RPMI7951 (cell line): ENCODE results near the gene ITGB7. TPM values are rescaled to one million over a fixed set of nuclear protein-coding genes. Genes with fewer than 3 reads are reported as not detected.
"Not testable (repeated sequence)": the region's sequence is repeated elsewhere in the genome, so short reads cannot be mapped to it uniquely, and the experiment has no call there.

ENCODE experiments used
- DNase-seq: peaks from one replicate; pipeline ENCODE4 v3.0.0-alpha.2; 2012; ENCODE audit warnings: low read depth
- total RNA-seq: library from RNA; depleted of rRNA; stranded (reverse); fragments of >200 nt; shearing (Covaris generic); gene quantifications from 2 replicates; pipeline ENCODE4 v1.2.3, GENCODE V29; 2014

ITGB7 gene
- total RNA-seq, 1 experiment from 2014 or later: 0.96 TPM

DNA sequence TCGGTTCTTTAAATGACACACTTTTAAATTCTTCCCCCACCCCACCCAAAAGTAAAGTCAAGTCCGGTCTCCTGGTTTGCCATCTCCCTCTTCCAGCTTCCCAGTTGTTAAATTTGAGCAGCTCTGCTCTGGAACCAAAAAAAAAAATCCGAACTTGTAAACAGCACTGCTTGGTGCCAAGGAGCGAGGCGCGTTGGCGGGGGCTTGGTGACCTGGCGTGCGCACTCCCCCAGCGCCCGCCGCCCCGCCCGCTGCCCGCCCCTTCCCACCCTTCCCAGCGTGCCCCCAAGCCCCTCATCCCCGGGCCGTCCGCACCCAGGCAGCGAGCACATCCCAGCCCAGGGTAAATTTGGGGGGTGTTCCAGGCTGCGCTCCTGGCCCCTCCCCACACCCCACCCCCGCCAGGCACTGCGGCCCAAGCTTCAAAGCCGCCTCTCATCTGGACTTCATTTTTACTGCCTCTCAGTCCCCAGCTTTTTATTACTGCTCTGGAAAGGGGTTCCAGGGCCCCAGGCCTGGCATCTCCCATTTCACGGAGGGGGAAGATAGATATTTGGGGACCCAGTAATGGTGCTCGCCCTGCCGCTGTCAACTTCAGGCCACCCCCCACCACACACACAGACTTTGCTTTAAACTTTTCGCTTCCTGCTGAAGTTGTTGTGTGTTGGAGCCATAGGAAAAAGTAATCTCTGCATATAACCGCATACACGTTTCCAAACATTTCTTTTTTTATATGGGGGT, 11.7 kb upstream of the ITGB7 start:
- DNase-seq: no peak

- no peak for DNase-seq
Measured at GRCh38 chr12:53217931-53218307, 10.9 kb upstream of the ITGB7 start.

DNA sequence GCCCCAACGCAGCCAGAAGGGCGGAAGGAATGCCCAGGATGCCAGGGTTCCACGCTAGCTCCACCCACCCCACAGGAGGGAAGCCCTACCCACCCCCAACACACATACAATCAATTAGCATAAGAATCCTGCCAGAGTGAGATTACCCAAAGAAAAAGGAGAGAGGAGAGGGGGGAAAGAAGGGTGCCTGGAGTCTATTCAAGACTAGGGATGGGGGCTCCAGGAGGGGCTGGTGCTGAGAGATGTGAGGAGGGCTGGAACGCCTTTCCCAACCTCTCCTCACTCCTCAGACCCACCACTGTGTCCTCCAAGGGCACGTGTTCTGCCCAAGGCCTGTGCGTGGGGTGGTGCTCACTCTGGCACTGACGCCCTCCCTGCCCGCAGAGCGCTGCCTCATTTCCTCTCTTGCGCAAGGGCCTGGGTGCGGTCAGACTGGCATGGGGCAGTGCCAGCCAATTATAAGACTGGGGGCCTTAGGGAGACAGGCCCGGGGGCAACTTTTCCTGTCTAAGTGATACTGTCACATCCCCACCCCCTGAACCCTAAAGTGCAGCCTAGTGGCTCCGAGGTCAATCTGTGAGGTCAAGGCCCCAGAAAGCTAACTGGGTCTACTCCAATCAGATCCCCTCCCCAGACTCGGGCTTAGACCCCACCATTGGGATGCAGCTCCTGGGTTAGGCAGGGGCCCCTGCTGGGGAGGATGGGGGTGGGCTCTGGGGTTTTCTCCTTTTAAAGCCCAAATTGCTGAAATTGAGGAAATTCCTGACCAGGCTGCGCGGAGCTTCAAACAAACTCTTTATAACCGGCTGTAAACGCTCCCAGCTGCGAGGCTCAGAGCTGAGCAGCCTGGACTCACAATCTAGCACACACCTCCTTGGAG, 10.2 kb upstream of the ITGB7 start:
- DNase-seq: peak; percentile 61

- DNase-seq: no peak
Measured at GRCh38 chr12:53215497-53215896, 8.4 kb upstream of the ITGB7 start.

DNA sequence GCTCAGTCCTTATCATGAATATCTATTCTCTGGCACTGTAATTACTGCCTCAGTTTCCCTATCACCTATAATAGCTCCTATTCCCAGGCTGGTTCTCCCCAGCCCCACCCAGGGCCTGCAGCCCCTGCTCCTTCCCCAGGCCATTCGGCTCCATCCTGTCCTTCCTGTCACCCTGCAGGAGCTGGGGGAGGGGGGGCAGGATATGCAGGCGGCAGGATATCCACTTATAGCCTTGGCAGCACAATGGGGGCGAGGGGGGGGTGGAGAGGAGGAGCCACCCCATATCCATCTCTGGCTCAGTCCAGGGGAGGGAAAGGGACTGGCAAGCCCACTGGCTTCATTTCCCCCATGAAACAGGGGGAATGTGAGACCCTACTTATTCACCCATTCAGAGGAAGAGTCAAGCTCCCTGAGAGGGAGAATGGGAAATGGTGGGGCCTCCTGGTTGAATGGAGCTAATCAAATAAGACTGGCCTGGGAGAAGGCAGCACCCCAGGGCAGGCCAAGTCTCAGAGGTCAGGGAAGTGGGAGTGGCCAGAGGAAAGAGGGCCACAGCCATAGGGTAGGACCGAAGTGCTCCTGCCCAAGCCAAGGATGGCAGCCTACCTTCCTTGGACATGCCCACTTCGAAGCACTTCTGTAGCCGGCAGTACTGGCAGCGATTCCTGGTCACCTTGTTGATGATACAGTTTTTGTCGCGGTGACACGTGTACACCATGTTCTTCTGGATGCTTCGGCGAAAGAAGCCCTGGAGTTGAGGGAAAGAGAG, 7.8 kb upstream of the ITGB7 start:
- DNase-seq: no peak

DNA sequence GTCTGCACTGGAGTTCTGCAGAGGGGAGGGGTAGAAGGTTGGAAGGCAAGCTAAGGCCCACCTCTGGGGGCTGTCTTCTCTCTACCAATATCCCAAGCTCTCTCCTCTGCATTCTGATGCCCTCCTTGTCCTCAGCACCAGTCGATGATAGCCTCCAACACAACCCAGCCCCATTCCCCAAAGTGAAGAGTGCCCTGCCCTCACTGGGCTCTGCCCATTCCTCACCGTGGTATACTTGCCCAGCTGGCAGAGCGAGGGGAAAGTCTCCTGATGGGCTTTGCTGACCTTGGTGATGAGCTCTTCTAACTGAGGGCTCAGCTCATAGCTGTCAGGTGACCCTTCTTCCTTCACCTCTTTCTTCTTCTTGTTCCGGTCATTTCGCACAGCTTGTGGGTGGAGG, 7.2 kb upstream of the ITGB7 start:
- no peak for DNase-seq

DNA sequence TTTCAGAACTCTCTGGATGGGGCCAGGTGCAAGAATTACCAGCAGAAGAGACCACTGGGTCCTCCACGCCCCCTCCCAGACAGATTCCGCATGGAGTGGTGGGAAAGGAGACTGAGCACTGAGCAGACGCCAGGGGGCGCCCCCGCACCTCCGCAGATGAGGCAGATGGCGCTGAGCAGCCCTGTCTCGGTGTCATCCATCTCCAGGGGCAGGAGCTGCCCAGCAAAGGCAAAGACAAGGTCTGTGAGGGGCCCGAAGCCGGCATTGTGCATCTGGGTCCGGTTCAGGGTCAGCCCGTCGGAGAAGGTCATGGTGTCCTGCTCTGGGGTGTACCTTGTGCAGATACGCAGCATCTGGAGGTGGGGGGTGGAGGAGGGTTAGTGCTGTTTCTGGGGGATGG, 6.3 kb upstream of the ITGB7 start:
- DNase-seq: peak; percentile 61

- DNase-seq: peak; percentile 34
Measured at GRCh38 chr12:53212931-53213330, 5.9 kb upstream of the ITGB7 start.

DNA sequence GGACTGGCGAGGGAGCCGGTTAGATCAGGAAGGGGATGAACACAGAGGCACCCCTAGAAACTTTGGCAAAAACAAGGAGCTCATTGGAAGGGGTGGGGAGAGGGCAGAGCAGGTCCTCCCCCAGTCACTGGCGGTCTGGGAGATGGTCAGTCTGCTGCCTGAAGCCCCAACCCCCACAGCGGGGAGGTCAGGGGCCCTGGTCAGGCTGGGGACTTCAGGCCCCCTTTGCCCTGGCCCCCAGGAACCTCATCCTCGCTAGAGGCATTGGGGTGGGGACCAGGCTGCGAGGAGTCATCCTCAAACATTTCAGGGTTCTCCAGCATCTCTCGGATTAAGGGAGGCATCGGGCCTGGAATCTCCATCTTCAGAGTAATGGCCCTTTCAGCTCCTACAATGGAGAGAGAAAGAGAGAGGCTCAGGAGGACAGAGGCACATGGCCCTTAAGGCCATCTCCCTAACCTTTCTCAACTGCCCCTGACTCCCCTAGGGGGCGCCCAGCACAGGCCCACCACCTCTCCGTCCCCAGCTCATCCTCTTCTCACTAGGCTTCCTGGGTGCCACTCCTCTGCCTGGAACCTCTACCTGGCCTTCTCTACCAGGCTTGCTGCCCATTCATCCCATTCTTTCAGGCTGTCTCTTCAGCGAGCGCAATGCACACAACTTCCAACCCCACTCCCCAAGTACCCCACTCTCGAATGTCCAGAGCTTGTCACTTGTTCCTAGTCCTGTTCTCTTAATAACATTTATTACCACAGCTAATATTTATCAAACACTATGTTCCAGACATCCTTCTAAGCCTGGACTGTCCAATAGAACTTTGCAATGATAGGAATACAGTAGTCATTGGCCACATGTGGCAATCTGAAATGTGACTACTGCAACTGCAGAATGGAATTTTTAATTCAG, 4.7 kb upstream of the ITGB7 start:
- no peak for DNase-seq

DNA sequence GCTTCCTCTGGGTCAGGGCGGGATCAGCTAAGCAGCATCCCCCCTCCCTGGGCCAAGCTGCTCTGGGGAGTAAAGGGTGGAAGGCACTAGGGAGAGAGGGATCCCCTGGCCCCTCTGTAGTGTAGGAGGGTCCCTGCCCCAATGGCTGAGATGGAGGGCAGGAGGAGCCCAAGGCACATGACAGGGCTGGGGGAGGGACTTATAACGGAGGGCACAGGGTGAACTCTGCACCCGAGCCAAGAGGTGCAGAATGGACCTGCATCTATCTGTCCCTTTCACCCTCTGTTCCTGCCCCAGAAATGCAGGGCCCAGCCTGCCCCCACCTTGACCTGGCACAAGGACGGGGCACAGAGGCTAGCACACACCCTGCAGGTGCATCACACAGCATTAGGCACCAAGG, 3.8 kb upstream of the ITGB7 start:
- no peak for DNase-seq

GRCh38 chr12:53208877-53209463, 1.9 kb upstream of the ITGB7 start:
- no peak for DNase-seq

DNA sequence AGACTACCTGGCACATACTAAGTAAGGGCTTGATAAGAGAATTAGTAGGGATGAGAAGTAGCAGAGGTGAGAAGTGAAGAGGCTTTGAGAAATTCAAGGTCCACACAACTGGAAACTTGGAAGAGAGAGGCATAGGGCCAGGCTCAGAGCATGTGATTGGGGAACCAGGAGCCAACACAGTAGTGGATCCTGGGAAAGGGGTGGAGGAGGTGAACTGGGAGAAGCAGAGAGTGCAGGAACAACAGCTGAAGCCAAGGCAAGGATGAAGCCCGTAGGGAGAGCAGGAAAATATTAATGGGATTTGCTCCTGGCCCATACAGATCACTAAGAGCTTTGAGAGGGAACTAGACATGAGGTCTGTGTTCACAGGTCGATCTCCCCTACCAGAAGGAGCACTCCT, 1.4 kb upstream of the ITGB7 start:
- no peak for DNase-seq

DNA sequence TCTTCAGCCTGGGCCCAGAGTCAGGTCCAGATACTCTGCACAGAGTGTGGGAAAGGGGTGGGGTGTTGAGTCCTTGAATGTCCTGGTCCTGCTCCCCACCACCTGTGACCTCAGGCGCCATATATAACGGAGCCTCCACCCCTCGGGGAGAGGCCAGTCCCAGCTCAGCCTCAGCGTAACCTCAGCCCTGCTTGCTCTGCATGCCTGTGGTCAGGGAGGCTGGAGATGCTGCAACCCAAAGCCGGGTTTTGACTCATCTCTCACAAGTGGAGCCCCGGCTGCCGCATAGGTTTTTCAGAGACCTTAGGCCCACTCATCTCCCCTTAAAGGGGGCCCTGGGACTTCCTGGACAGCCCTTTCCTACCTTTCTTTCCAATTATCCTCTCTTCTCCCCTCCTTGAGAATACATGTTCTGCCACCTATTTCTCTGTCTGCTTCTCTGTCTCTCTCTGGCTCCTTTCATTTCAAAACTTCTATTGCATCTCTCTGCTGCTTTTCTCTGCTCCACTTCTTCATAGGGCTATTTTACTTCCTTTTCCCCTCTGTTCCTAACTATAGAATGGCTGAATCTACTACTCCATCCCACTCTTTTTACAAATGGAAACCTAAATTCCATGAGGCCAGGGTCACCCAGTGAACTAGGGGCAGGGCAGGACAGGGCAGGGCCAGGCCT, 1.2 kb downstream of the ITGB7 start:
- DNase-seq: peak; percentile 80

- DNase-seq: no peak
Measured at GRCh38 chr12:53204351-53204750, 2.7 kb downstream of the ITGB7 start.

- not testable (repeated sequence) for DNase-seq
Measured at GRCh38 chr12:53202316-53202715, 4.7 kb downstream of the ITGB7 start.

- no peak for DNase-seq
Measured at GRCh38 chr12:53201639-53202038, 5.4 kb downstream of the ITGB7 start.

DNA sequence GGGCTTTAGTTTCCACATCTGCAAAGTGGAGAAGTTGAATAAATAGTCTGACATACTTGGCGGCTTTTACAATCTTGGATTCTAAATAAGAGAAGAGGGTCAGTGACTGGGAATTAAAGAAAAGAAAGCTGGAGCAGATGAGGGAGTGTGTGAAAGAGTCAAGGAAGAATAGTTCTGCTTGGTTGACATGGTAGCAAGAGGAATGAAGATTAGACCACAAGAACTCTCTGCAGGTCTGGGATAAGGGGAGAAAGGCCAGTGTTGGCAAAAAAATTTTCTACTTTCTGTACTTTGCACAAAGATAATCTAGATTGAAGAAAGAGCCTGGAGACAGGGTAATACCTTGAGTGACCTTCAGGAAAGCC, 5.9 kb downstream of the ITGB7 start:
- no peak for DNase-seq

DNA sequence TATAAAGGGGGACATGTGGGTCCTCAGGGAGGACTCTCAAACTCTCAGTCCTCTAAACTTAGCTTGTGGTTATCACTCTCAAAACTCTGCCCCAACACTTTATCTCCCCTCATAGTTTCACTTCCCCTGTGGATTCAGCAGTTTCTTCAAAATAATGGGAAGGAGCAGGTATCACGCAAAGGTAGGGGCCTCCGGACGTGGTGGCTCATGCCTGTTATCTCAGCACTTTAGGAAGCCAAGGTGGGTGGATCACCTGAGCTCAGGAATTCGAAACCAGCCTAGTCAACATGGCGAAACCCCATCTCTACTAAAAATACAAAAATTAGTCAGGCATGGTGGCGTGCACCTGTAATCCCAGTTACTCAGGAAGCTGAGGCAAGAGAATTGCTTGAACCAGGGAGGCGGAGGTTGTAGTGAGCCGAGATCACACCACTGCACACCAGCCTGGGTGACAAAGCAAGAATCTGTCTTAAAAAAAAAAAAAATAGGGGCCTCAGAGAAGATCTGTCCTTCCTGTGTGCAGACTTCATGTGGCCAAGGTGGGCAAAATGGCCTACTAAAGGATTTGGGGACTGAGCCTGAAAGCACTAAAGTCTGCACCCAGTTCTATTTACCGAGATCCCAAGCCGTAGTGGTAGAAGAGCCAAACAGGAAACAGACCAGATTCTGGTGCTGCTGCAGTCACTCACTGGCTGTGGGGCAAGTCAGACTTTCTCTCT, 6.4 kb downstream of the ITGB7 start:
- DNase-seq: no peak

- no peak for DNase-seq
Measured at GRCh38 chr12:53200107-53200457, 7.0 kb downstream of the ITGB7 start.

GRCh38 chr12:53199700-53200099, 7.4 kb downstream of the ITGB7 start:
- DNase-seq: no peak
